ENCODE results near the gene FNDC8.
A peak's percentile ranks its signal among the peaks of the same experiment; 100 is the strongest.
"Not testable (repeated sequence)": the region's sequence is repeated elsewhere in the genome, so short reads cannot be mapped to it uniquely, and the experiment has no call there.

FNDC8 gene

DNA sequence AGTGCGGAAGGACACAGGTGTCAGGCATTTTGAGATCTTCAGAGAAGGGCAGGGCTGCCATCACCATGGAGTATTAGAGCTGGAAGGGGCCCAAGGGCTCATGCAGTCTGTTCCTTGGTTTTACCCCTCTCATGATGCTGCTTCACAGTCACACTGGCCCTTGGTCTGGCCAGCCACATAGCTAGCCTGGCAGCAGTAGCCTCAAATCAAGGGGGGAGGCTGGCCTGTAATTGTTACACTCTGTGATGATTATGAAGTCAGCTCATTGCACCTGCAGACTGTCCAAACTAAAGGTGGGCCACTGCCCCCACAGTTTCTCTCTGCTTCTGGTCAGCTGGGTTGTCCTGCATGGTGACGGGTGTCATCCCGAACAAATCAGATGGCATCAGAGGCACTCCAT is at the start of gene FNDC8:
FNDC8 (plus strand) TSS at position 301 of the 400 bp plus-strand sequence; CDS start at position 380, 79 bp downstream.
- DNase-seq (ENCODE audit: low read depth in 3 of 3, low spot score in 1 of 3) = no peak

DNA sequence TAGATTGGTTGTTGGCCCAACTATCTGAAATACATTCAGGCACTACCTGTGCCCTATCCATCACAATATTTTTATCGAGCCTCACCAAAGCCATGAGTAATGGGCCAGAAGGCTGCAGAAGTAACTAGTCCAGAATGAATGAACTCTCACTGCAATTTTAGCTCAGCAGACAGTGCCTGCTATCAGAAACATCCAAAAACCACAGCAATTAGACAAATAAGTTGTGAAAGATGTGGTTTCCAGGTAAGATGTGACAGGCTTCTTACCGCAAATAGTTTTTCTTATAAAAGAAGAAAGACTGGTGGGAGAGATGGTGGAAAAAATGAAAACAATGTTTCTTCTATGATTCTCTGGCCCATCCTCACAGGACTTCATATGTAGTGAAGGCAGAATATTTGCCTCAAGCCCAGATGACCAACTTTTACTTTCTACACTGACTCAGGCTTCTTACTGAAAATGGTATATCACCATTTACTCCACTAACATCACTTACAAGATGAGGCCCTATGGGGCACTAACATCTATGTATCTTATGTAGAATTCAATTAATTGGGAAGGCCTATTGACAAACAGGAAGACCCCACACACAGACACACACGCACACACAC is 48.1 kb upstream of the FNDC8 start:
- no peak for DNase-seq (ENCODE audit: low read depth in 3 of 3, low spot score in 1 of 3)

DNA sequence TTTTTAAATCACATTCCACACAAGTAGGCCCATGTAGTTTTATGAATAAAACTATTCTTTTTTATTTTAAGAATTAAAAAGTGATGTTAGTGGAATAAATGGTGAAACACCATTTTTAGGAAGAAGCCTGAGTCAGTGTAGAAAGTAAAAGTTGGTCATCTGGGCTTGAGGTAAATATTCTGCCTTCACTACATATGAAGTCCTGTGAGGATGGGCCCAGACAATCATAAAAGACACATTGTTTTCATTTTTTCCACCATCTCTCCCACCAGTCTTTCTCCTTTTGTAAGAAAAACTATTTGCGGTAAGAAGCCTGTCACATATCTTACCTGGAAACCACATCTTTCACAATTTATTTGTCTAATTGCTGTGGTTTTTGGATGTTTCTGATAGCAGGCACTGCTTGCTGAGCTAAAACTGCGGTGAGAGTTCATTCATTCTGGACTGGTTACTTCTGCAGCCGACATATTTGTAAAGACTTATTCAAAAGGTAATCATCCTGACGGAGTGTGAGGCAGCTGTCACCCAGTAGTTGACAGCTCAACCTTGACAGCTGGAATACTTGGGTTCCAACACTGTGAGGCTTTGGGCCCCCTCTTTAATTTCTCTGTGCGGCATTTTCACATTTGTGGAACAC is 47.3 kb upstream of the FNDC8 start:
- no peak for DNase-seq (ENCODE audit: low read depth in 3 of 3, low spot score in 1 of 3)

- no peak for DNase-seq (ENCODE audit: low read depth in 3 of 3, low spot score in 1 of 3)
Measured at GRCh38 chr17:35074711-35075707, 46.4 kb upstream of the FNDC8 start.

DNA sequence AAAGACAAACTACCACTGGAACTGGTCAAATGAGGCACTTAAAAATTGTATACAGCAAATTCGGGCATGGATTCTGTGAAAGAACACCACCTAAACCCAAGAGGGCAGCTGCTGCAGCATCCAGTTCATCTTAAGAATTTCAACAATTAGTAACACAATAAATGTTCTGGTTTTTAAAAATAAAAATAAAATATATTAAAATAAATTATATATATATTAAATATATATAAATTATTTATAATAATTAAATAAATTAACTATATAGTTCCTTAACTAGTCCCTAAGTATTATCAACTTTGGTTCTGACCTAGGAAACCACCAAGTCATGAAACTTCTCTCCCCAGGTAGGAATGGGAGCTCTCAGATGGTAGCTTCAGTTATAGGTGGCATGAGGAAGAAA is 44.5 kb upstream of the FNDC8 start:
- no peak for DNase-seq (ENCODE audit: low read depth in 3 of 3, low spot score in 1 of 3)

GRCh38 chr17:35079547-35080423 is 41.6 kb upstream of the FNDC8 start:
- no peak for DNase-seq (ENCODE audit: low read depth in 3 of 3, low spot score in 1 of 3)

GRCh38 chr17:35080536-35080935 is 40.9 kb upstream of the FNDC8 start:
- DNase-seq (ENCODE audit: low read depth in 3 of 3, low spot score in 1 of 3) = no peak

- no peak for DNase-seq (ENCODE audit: low read depth in 3 of 3, low spot score in 1 of 3)
Measured at GRCh38 chr17:35081638-35082037, 39.8 kb upstream of the FNDC8 start.

- DNase-seq (ENCODE audit: low read depth in 3 of 3, low spot score in 1 of 3) = no peak
Measured at GRCh38 chr17:35082073-35082657, 39.2 kb upstream of the FNDC8 start.

- no peak for DNase-seq (ENCODE audit: low read depth in 3 of 3, low spot score in 1 of 3)
Measured at GRCh38 chr17:35083071-35083470, 38.3 kb upstream of the FNDC8 start.

GRCh38 chr17:35084987-35085386 is 36.4 kb upstream of the FNDC8 start:
- DNase-seq (ENCODE audit: low read depth in 3 of 3, low spot score in 1 of 3) = no peak

- DNase-seq (ENCODE audit: low read depth in 3 of 3, low spot score in 1 of 3) = no peak
Measured at GRCh38 chr17:35086164-35086563, 35.3 kb upstream of the FNDC8 start.

- no peak for DNase-seq (ENCODE audit: low read depth in 3 of 3, low spot score in 1 of 3)
Measured at GRCh38 chr17:35086931-35087573, 34.4 kb upstream of the FNDC8 start.

DNA sequence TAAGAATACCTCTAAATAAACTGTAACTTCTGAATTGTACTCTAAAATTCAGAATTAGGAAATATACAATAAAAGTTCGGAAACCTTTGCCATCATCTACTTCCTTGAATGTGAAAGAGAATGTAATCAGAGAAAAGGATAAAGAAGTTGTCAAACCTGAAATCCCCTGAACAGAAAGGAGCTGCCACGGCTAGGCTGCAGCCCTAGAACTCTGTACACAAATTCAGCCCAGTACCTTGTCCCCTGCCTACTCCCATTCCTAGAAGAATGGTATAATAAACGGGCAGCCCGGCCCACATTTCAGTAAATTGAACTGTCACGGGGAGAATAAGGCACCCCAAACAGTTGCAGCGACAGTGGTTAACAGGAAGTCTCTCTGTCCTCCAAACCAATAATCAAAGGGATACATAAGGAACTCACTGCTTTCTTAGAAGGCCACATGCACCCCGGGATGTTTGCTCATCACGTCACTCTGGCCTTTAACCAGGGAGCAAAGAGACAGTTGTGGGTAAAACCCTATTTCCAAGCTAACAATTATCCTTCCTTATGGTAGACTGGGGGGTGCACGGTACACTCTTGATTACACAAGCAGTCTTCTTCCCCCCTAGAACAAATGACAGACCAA is 33.6 kb upstream of the FNDC8 start:
- no peak for DNase-seq (ENCODE audit: low read depth in 3 of 3, low spot score in 1 of 3)

- no peak for DNase-seq (ENCODE audit: low read depth in 3 of 3, low spot score in 1 of 3)
Measured at GRCh38 chr17:35088356-35088880, 33.0 kb upstream of the FNDC8 start.

DNA sequence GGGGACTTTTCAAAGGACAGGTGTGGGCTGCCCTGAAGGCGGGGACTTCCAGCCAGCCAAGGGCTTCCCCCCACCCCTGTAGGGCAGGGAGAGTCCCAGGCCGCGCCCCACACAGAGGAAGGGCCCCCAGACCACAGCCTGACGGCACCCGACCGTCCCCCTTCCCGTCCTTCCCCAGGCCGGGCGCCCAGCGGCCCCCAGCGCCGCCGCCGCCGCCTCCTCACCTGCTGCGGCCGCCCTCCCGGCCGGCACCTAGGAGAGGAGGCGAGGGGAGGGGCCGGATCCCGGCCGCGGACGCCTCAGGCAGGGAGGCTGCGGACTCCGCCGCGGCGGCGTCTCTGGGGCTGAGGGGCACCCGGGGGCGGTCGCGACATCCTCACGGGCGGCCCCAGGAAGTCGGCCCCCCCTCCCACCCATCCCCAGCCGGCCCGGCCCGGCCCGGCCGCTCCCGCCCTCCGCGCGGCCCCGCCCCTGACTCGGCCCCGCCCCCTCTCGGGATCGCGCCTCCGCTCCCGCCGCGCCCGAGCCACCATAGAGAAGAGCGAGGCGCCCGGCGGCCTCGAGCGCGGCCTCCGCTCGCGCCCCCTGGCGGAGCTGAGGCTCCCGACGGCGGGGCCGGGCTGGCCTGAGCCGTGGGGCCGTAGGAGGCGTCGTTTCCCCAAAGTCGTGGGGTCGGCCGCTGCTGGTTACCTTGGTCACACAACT is 32.4 kb upstream of the FNDC8 start:
- DNase-seq (ENCODE audit: low read depth in 3 of 3, low spot score in 1 of 3) = peak; percentile 79 to 91 (median 86)

DNA sequence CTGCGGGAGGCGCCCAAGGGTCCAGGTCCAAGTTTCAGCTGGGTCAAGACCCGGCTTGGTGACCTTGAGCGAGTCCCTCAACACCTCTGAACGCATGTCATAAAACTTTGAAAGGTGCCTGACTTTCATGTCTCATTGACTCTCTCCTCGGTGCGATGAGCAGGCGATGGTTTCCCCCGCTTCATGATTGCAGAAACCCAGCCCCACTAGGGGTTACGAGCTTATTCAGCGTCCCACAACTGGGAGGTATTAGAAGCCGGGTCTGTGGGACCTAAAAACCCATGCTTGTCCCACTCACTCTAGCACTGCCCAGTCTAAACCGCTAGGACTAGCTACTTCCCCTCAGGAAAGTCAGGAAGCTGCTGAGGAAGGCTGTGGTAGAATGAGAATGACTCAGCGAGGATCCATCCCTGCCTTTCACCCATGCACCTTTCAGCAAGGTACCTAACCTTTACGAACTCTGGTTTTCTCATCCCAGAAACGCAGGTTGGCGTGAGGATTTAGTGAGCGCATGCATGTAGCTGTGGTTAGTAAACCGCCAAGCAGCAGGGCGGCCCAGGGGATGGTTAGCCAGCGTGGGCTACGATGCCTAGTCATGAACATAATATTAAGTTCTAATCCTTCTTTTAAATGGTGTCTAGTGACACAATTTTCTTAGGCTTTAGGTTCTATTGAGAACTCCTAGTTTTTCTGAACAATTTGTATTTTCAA is 31.7 kb upstream of the FNDC8 start:
- peak; percentile 6 to 22 (median 13) for DNase-seq (ENCODE audit: low read depth in 3 of 3, low spot score in 1 of 3)

DNA sequence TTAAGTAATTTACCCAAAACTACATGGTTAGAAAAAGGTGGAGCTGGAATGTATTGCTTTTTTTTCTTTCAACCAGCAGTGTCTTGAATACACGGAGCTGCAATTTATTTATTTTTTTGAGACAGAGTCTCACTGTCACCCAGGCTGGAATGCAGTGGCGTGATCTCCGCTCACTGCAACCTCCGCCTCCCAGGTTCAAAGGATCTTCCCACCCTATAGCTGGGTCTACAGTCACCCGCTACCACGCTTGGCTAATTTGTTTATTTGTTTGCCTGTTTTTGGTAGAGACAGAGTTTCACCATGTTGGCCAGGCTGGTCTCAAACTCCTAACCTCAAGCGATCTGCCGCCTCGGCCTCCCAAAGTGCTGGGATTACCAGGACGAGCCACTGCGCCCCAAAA is 30.7 kb upstream of the FNDC8 start:
- not testable (repeated sequence) for DNase-seq (ENCODE audit: low read depth in 3 of 3, low spot score in 1 of 3)

All from stimulated activated CD4-positive, alpha-beta T cell treated with anti-CD3 and anti-CD28 coated beads, TNF-alpha, amount 100 ng/mL, for 1 hour (primary cell).